ENCODE data around the gene NRK. TPM values are rescaled to one million over a fixed set of nuclear protein-coding genes. Genes with fewer than 3 reads are reported as not detected.

Gene NRK
- polyA plus RNA-seq, 1 donor (not counting 4 experiments of a cell fraction or from before 2014, with no cell fraction given), result 0.28 TPM

GRCh38 chrX:106007815-106008214 lies 185.5 kb downstream of the NRK start:
- Histone ChIP-seq H3K4me2 (ENCODE audit: control insufficient read depth, extremely low read depth, insufficient read depth, low read depth, low read length) (no peak overlapping the region), H3K4me1 (ENCODE audit: control insufficient read depth, extremely low read depth, insufficient read depth, low read length) (no peaks in the 10 kb centered on the region), H3K27me3 (ENCODE audit: control insufficient read depth, extremely low read depth, insufficient read depth, low read length) (peaks cover 4% of the 10 kb centered on the region), H3K36me3 (ENCODE audit: control insufficient read depth in 2 of 2, extremely low read depth in 1 of 2, insufficient read depth in 2 of 2, low read length in 2 of 2) (no peaks in the 10 kb centered on the region), H3K9ac (ENCODE audit: control insufficient read depth, extremely low read depth, insufficient read depth, low read length) (no peak overlapping the region), H2AFZ (ENCODE audit: control insufficient read depth, low read length) (no peak overlapping the region), H3K4me3 (ENCODE audit: control insufficient read depth in 2 of 3, extremely low read depth in 1 of 3, insufficient read depth in 2 of 3, low read depth in 1 of 3, low read length in 3 of 3) (no peak overlapping the region), H3K9me3 (ENCODE audit: control insufficient read depth, low read depth, low read length) (no peaks in the 10 kb centered on the region), H3K9me1 (ENCODE audit: control insufficient read depth, extremely low read depth, insufficient read depth, low read length) (no peaks in the 10 kb centered on the region), H3K27ac (ENCODE audit: control insufficient read depth, insufficient read depth, low read length) (no peak overlapping the region), H3K79me2 (ENCODE audit: control insufficient read depth, insufficient read depth, low read length) (no peaks in the 10 kb centered on the region), H4K20me1 (ENCODE audit: control insufficient read depth, extremely low read depth, insufficient read depth, low read length) (no peaks in the 10 kb centered on the region)
- DNase-seq (ENCODE audit: low read depth, low spot score) (no peak), FAIRE-seq (no peak)
- TF ChIP-seq EZH2 (IDR thresholded peaks at IDR 0.05; ENCODE audit: low read length) (no peak), CTCF (optimal IDR thresholded peaks at IDR 0.05 in 1 of 3, IDR thresholded peaks at IDR 0.05 in 1 of 3, conservative IDR thresholded peaks at IDR 0.05 in 1 of 3; ENCODE audit: extremely low read depth in 1 of 3, insufficient read depth in 2 of 3, low read length in 3 of 3) (no peak)
- dilution Hi-C loops (cut with MboI; ENCODE audit: extremely low pct_ligation_motif_present, low sequenced_read_pairs), result no loop called here

Other genes with a start within 250 kb of the NRK start
- not detected in 3 replicates for gene SERPINA7, start 216.2 kb downstream of the NRK start, polyA plus RNA-seq

Measured in keratinocyte (primary cell).